GM06990 (cell line): ENCODE measurements around the gene DACH1.
"Not testable (repeated sequence)": the region's sequence is repeated elsewhere in the genome, so short reads cannot be mapped to it uniquely, and the experiment has no call there.

Experiments
- DNase-seq: peaks from one replicate; pipeline ENCODE4 v3.0.0-alpha.2; 2011; ENCODE audit not compliant: insufficient read length; ENCODE audit errors: extremely low read depth
- H3K27me3 ChIP-seq: replicated peaks from 2 replicates; pipeline ENCODE4 v1.6.0; 2011; ENCODE audit warnings: low read length; ENCODE audit not compliant: control insufficient read depth, insufficient read depth
- H3K36me3 ChIP-seq: 2 replicates; pipeline ENCODE4 v1.5.1; 2011; ENCODE audit warnings: low read length; ENCODE audit not compliant: control insufficient read depth, insufficient read depth
- H3K4me3 ChIP-seq: replicated peaks from 2 replicates; pipeline ENCODE4 v1.5.1; 2011; ENCODE audit warnings: low read depth, mild to moderate bottlenecking, control low read depth, low read length
- TF ChIP-seq, protein P1 (sequence below): IDR thresholded peaks from 2 replicates; pipeline ENCODE4 v1.5.1; 2011; ENCODE audit warnings: low read length, control low read depth, mild to moderate bottlenecking, inconsistent platforms; ENCODE audit not compliant: insufficient read depth, poor library complexity, severe bottlenecking

The DACH1 gene

DNA sequence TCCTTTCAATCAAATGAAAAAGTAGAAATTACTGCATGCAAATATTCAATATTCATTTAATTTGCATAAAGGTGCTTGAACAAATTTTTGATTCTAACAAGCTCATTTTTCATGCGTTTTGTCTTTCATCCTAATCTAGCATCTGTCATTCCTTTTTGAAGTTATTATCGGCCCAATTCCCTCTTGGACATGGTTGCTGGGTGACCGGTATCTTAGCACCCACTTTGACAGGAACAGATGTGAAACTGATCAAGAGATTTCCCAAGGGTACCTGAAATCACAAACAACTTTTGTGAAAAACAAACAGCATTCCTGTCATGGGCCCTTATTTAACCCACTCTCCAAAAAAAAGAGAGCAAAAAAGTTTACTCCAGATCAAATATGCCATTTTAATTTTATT lies 13.3 kb downstream of the DACH1 start:
- Histone ChIP-seq H3K27me3 (no peaks in the 10 kb centered on the region), H3K4me3 (no peak overlapping the region), H3K36me3 (no peaks in the 10 kb centered on the region)
- TF ChIP-seq, protein P1, sequence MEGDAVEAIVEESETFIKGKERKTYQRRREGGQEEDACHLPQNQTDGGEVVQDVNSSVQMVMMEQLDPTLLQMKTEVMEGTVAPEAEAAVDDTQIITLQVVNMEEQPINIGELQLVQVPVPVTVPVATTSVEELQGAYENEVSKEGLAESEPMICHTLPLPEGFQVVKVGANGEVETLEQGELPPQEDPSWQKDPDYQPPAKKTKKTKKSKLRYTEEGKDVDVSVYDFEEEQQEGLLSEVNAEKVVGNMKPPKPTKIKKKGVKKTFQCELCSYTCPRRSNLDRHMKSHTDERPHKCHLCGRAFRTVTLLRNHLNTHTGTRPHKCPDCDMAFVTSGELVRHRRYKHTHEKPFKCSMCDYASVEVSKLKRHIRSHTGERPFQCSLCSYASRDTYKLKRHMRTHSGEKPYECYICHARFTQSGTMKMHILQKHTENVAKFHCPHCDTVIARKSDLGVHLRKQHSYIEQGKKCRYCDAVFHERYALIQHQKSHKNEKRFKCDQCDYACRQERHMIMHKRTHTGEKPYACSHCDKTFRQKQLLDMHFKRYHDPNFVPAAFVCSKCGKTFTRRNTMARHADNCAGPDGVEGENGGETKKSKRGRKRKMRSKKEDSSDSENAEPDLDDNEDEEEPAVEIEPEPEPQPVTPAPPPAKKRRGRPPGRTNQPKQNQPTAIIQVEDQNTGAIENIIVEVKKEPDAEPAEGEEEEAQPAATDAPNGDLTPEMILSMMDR = no peak
- DNase-seq = no peak

DNA sequence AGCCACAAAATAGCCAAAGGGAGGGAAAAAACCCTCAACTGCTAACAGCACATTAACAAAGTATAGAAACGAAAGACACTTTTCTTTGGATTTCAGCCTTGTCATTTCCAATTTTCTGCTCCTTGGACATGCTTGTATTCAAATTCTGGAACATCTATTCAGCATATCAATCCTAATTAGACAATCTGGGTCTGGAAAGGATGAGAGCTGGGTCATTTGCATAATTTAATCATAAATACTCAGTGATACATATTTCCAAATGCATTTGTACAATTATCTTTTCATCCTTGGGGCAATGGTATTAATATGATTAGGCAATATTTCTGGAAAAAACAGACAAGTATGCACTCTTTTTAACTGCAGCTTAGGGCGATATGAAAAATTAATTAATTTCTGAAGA lies 14.3 kb downstream of the DACH1 start:
- H3K4me3 ChIP-seq = no peak overlapping the region
- H3K36me3 ChIP-seq = no peaks in the 10 kb centered on the region
- TF ChIP-seq, protein P1 = no peak
- no peak for DNase-seq
- no peaks in the 10 kb centered on the region for H3K27me3 ChIP-seq

DNA sequence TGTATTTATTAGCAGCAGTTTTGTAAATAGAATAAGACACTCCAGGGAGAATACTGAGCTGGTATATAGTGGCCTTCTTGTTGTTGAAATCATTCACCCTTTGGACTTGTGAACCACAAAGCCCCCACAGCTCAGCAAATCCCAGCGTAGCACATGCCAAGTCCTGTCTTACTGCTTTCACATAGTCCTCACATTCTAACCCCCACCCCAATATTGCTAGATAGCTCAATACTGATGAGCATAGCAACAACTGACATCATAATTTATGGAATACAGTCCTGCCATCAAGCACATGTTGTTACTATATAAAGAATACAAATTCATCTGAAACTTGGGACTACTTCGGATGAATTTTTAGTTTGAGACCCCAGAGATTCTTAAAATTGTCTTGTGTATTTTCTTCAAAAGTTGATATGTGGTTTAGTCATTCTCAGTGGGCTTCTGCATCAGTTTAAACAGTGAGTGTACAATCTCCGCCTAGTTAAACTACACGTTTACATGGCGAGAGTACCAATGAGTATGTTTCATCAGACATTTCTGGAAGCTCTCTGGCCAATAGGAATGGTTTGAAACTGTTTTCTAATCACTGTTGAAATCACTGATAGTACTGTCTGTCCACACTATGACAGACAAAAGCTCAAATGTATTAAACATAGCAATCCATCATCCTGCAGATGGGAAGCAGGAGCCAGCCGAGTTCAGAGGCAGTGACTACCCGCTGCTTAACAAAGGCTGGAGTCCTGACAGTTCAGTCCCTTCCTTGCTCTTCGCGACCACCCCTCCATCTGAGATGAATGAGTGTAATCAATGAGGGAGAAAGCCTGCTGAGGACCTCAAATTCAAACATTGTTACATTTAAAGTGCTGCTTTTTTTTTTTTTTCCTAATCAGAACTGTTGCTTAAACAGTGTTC lies 15.2 kb downstream of the DACH1 start:
- no peak overlapping the region for H3K4me3 ChIP-seq
- TF ChIP-seq, protein P1 = no peak

DNA sequence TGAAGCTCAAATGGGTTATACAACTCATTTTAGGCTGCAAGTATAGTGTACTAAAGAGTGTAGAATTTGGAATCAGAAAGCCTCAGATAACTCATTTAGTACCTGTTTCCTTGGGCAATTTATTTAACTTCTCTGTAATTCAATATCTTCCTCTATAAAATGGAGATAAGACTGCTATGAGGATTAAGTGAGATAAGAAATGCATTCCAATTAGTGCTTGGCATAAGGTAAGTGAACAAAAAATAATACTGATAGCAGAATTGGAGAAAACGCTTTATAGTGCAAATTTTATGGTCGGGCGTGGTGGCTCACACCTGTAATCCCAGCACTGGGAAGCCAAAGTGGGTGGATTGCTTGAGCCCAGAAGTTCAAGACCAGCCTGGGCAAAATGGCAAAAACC lies 25.0 kb downstream of the DACH1 start:
- Histone ChIP-seq H3K27me3 (no peaks in the 10 kb centered on the region), H3K36me3 (no peaks in the 10 kb centered on the region), H3K4me3 (no peak overlapping the region)
- TF ChIP-seq, protein P1 = no peak
- no peak for DNase-seq

More for the DNA sequence above, 15.2 kb downstream of the DACH1 start:
- Histone ChIP-seq H3K27me3 (no peaks in the 10 kb centered on the region), H3K36me3 (no peaks in the 10 kb centered on the region)
- DNase-seq = no peak

DNA sequence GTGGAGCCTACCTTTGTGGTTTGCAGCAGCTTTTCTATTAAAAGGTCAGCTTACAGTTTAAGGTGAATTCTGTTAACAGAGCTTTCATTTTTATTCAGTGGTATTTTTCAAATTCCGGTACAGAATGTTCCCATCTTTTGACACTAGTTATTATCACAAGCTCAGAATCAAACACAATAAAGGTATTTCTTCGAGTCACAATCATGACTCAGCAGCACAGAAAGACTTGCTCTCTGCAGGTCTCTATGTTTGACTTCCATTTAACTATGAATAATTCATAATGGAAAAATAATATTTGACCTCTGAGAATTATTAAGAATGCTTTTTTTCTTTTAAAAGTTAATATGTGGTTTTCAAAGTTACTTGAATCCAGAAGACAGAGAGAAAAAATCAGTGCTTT lies 28.2 kb downstream of the DACH1 start:
- Histone ChIP-seq H3K4me3 (no peak overlapping the region), H3K36me3 (no peaks in the 10 kb centered on the region), H3K27me3 (no peaks in the 10 kb centered on the region)
- no peak for DNase-seq
- TF ChIP-seq, protein P1 = no peak

DNA sequence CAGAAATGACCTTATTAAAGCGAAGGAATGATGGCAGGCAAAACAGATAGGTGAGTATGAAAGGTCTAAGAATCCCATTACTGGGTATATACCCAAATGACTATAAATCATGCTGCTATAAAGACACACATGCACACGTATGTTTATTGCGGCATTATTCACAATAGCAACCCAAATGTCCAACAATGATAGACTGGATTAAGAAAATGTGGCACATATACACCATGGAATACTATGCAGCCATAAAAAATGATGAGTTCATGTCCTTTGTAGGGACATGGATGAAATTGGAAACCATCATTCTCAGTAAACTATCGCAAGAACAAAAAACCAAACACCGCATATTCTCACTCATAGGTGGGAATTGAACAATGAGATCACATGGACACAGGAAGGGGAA lies 29.4 kb downstream of the DACH1 start:
- not testable (repeated sequence) for DNase-seq, H3K36me3 ChIP-seq, H3K4me3 ChIP-seq, H3K27me3 ChIP-seq
